Stimulated activated CD4-positive, alpha-beta T cell treated with anti-CD3 and anti-CD28 coated beads, Interleukin-4, amount 100 ng/mL, for 24 hours (primary cell): Measurements from ENCODE around the gene USP40.

ENCODE experiments used
- DNase-seq: peaks from one replicate; pipeline ENCODE4 v3.0.0-alpha.2; 2020

Gene USP40

GRCh38 chr2:233473386-233473791 is 93.2 kb downstream of the USP40 start:
- DNase-seq, result no peak

GRCh38 chr2:233471291-233472035 is 95.1 kb downstream of the USP40 start:
- DNase-seq, result no peak

GRCh38 chr2:233470839-233471238 is 95.7 kb downstream of the USP40 start:
- DNase-seq, result no peak

- no peak for DNase-seq
Observed at GRCh38 chr2:233470011-233470687, 96.4 kb downstream of the USP40 start.

- DNase-seq, result no peak
Observed at GRCh38 chr2:233469261-233470010, 97.1 kb downstream of the USP40 start.

- DNase-seq, result no peak
Observed at GRCh38 chr2:233468741-233469110, 97.9 kb downstream of the USP40 start.

- DNase-seq, result no peak
Observed at GRCh38 chr2:233468047-233468740, 98.4 kb downstream of the USP40 start.

- no peak for DNase-seq
Observed at GRCh38 chr2:233466991-233467603, 99.5 kb downstream of the USP40 start.

GRCh38 chr2:233464531-233465240 is 101.9 kb downstream of the USP40 start:
- no peak for DNase-seq

- DNase-seq, result no peak
Observed at GRCh38 chr2:233464056-233464455, 102.5 kb downstream of the USP40 start.

GRCh38 chr2:233463586-233463985 is 103.0 kb downstream of the USP40 start:
- DNase-seq, result no peak

GRCh38 chr2:233462826-233463470 is 103.6 kb downstream of the USP40 start:
- DNase-seq, result no peak

- DNase-seq, result no peak
Observed at GRCh38 chr2:233462202-233462785, 104.3 kb downstream of the USP40 start.

- DNase-seq, result no peak
Observed at GRCh38 chr2:233461481-233461891, 105.1 kb downstream of the USP40 start.

- no peak for DNase-seq
Observed at GRCh38 chr2:233460726-233461441, 105.7 kb downstream of the USP40 start.

GRCh38 chr2:233459426-233459825 is 107.2 kb downstream of the USP40 start:
- DNase-seq, result no peak

GRCh38 chr2:233458826-233459225 is 107.8 kb downstream of the USP40 start:
- no peak for DNase-seq

GRCh38 chr2:233458031-233458610 is 108.5 kb downstream of the USP40 start:
- DNase-seq, result no peak

GRCh38 chr2:233457356-233457755 is 109.2 kb downstream of the USP40 start:
- no peak for DNase-seq

- DNase-seq, result no peak
Observed at GRCh38 chr2:233456934-233457333, 109.6 kb downstream of the USP40 start.
